Esophagus (tissue), 2 donors: ENCODE data around the gene MINAR1. TPM values are rescaled to one million over a fixed set of nuclear protein-coding genes. Genes with fewer than 3 reads are reported as not detected.
A peak's percentile ranks its signal among the peaks of the same experiment; 100 is the strongest.

Experiments used
- H3K27ac ChIP-seq, 2 donors: one replicate each; pipeline ENCODE4 v1.5.1; 2013; ENCODE audit warnings: low read depth in 2 of 2, mild to moderate bottlenecking in 2 of 2, inconsistent platforms in 1 of 2, low read length in 1 of 2, moderate library complexity in 1 of 2
- H3K27me3 ChIP-seq, 2 donors: one replicate each; pipeline ENCODE4 v1.6.1; 2013; ENCODE audit warnings: low read length in 2 of 2, control low read depth in 1 of 2, mild to moderate bottlenecking in 1 of 2; ENCODE audit not compliant: insufficient read depth in 2 of 2, control insufficient read depth in 1 of 2
- H3K36me3 ChIP-seq, 2 donors: one replicate each; pipeline ENCODE4 v1.6.1; 2013; ENCODE audit warnings: low read length in 1 of 2; ENCODE audit not compliant: control insufficient read depth in 2 of 2, insufficient read depth in 2 of 2
- H3K4me1 ChIP-seq, 2 donors: one replicate each; pipeline ENCODE4 v1.6.1; 2013; ENCODE audit warnings: low read length in 1 of 2; ENCODE audit not compliant: control insufficient read depth in 2 of 2, insufficient read depth in 2 of 2
- H3K4me3 ChIP-seq, 2 donors: one replicate each; pipeline ENCODE4 v1.5.1; 2013; ENCODE audit warnings: low read length in 2 of 2, mild to moderate bottlenecking in 2 of 2, low read depth in 1 of 2, moderate library complexity in 1 of 2
- H3K9me3 ChIP-seq, 2 donors: one replicate each; pipeline ENCODE4 v1.6.1; 2013; ENCODE audit warnings: mild to moderate bottlenecking in 2 of 2, low read depth in 1 of 2, low read length in 1 of 2, moderate library complexity in 1 of 2; ENCODE audit not compliant: control insufficient read depth in 2 of 2, insufficient read depth in 1 of 2
- WGBS, 2 donors: extraction: QIAGEN DNeasy Blood & Tissue Kit; methylation state at CpG; one replicate each; pipeline ENCODE4 v1.1.7; 2013; 5-methylcytosine and 5-hydroxymethylcytosine counted together
- polyA plus RNA-seq, 2 donors: library from polyadenylated mRNA; stranded (reverse); fragments of 200-250 nt; gene quantifications; one replicate each; pipeline ENCODE4 v1.2.3, GENCODE V29; 2013
- donor health status: healthy with polysubstance abuse.
- donor health status: Bipolar disorder and iron deficiency.

MINAR1 gene, protein sequence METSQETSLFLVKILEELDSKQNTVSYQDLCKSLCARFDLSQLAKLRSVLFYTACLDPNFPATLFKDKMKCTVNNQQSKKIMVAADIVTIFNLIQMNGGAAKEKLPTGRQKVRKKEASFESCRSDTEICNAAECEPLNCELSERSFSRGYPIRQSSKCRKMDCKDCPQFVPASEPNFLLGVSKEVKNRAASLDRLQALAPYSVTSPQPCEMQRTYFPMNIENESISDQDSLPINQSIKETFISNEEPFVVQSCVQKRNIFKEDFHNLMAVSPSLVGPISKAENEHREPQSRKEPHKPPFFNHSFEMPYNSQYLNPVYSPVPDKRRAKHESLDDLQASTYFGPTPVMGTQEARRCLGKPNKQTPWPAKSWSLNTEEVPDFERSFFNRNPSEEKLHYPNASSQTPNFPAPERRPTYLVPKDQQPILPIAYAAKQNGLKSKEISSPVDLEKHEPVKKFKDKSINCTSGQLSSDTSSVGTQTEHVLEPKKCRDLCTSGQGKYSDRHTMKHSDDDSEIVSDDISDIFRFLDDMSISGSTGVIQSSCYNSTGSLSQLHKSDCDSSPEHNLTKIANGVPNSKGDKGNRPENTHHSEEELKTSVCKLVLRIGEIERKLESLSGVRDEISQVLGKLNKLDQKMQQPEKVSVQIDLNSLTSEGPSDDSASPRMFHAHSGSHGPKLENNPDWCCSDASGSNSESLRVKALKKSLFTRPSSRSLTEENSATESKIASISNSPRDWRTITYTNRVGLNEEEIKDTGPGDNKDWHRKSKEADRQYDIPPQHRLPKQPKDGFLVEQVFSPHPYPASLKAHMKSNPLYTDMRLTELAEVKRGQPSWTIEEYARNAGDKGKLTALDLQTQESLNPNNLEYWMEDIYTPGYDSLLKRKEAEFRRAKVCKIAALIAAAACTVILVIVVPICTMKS
- under 1 TPM; 0.11 to 0.29 TPM for polyA plus RNA-seq

GRCh38 chr15:79431636-79432344 is at the start of gene MINAR1:
MINAR1 (plus strand) TSS chr15:79432336; CDS start chr15:79456148, 23,812 bp downstream.
- Histone ChIP-seq H3K9me3 (no peaks in the 10 kb centered on the region), H3K27ac (no peak within 1 kb of the TSS), H3K4me1 (peaks cover 9 to 15% of the 10 kb centered on the region in 2 donors), H3K4me3 (peak within 1 kb of the TSS; percentile 33 to 42), H3K27me3 (peaks cover 0 to 3% of the 10 kb centered on the region in 2 donors), H3K36me3 (no peaks in the 10 kb centered on the region)
- 1% methylated on average over 71 to 84 of the region's 84 CpGs for whole genome bisulfite sequencing, 2 donors

- Histone ChIP-seq H3K4me1 (no peaks in the 10 kb centered on the region), H3K36me3 (no peaks in the 10 kb centered on the region), H3K9me3 (no peaks in the 10 kb centered on the region), H3K27ac (no peak overlapping the region), H3K4me3 (no peak overlapping the region), H3K27me3 (no peaks in the 10 kb centered on the region)
- WGBS, 2 donors = 66 to 73% methylated on average over 4 of the region's 4 CpGs
Measured at GRCh38 chr15:79394231-79394630, 37.9 kb upstream of the MINAR1 start.

GRCh38 chr15:79396850-79397249 is 35.3 kb upstream of the MINAR1 start:
- Histone ChIP-seq H3K36me3 (no peaks in the 10 kb centered on the region), H3K27me3 (no peaks in the 10 kb centered on the region), H3K4me3 (no peak overlapping the region), H3K27ac (no peak overlapping the region), H3K4me1 (no peaks in the 10 kb centered on the region), H3K9me3 (no peaks in the 10 kb centered on the region)
- 71 to 78% methylated on average over 6 of the region's 6 CpGs for WGBS, 2 donors

DNA sequence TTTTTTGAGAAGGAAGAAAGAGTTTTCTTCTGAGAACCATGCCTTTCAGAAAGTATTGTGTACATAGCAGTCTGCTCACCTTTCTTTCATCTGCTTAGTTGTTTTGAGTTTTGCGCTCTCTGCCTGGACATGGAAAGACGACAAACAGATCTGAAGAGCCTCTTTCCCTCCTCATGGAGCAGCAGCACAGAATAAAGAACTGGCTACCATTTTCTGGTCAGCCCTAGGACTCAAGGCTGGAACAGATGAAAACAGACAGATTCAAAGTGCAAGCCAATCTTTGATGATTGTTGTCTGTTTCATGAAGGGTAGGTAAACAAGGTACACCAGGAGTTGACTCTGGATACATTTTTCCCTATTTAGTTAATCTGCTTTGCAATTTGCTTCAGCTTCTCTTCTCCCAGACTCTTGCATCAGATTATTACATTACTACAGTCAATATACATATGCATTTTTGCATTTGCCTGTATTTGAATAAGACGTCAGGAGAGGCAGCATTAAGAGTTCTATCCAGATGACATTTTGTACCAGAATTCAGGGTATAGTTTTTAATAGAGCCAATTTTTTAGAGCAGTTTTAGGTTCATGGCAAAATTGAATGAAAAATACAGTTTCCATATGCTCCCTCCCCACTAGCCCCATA is 34.7 kb upstream of the MINAR1 start:
- 85 to 91% methylated on average over 3 of the region's 3 CpGs for WGBS, 2 donors
- Histone ChIP-seq H3K27me3 (no peaks in the 10 kb centered on the region), H3K9me3 (no peaks in the 10 kb centered on the region), H3K4me3 (no peak overlapping the region), H3K4me1 (no peaks in the 10 kb centered on the region), H3K27ac (no peak overlapping the region), H3K36me3 (no peaks in the 10 kb centered on the region)

- Histone ChIP-seq H3K27ac (no peak overlapping the region), H3K36me3 (no peaks in the 10 kb centered on the region), H3K4me1 (no peaks in the 10 kb centered on the region), H3K27me3 (no peaks in the 10 kb centered on the region), H3K4me3 (no peak overlapping the region), H3K9me3 (no peaks in the 10 kb centered on the region)
- WGBS, 2 donors = 75 to 77% methylated on average over 4 of the region's 4 CpGs
Measured at GRCh38 chr15:79399606-79400005, 32.5 kb upstream of the MINAR1 start.

DNA sequence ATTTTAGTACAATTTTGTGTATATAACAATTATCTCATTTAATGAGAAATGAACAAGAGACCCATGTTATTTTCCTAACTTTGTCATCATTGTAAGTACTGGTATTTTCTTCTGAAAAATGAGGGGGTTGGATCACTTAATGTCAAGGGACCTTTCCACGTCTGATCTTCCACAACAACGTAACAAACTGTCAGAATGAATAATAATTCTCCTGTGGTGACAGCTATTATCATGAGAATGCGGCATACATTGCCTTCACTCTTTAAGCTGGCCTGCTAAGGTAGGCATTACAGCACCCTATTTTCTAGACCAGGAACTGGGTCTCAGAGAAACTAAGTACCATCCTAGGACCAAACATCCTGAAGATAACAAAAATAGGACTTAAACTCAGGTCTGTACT is 31.5 kb upstream of the MINAR1 start:
- Histone ChIP-seq H3K4me1 (no peaks in the 10 kb centered on the region), H3K4me3 (no peak overlapping the region)
- WGBS, 2 donors = 77 to 80% methylated on average over 3 of the region's 3 CpGs

GRCh38 chr15:79401301-79401700 is 30.8 kb upstream of the MINAR1 start:
- Histone ChIP-seq H3K4me1 (no peaks in the 10 kb centered on the region), H3K27me3 (no peaks in the 10 kb centered on the region), H3K36me3 (no peaks in the 10 kb centered on the region), H3K27ac (no peak overlapping the region), H3K4me3 (no peak overlapping the region), H3K9me3 (no peaks in the 10 kb centered on the region)
- WGBS, 2 donors = 61 to 63% methylated on average over 3 of the region's 3 CpGs

More for the DNA sequence above, 31.5 kb upstream of the MINAR1 start:
- H3K36me3 ChIP-seq = no peaks in the 10 kb centered on the region
- H3K27me3 ChIP-seq = no peaks in the 10 kb centered on the region
- H3K9me3 ChIP-seq = no peaks in the 10 kb centered on the region
- H3K27ac ChIP-seq = no peak overlapping the region

GRCh38 chr15:79402136-79402535 is 30.0 kb upstream of the MINAR1 start:
- Histone ChIP-seq H3K4me3 (no peak overlapping the region), H3K9me3 (no peaks in the 10 kb centered on the region), H3K4me1 (no peaks in the 10 kb centered on the region), H3K27ac (no peak overlapping the region), H3K27me3 (no peaks in the 10 kb centered on the region), H3K36me3 (no peaks in the 10 kb centered on the region)
- 86 to 87% methylated on average over 2 of the region's 2 CpGs for WGBS, 2 donors

GRCh38 chr15:79403501-79403900 is 28.6 kb upstream of the MINAR1 start:
- Histone ChIP-seq H3K9me3 (no peaks in the 10 kb centered on the region), H3K27me3 (no peaks in the 10 kb centered on the region), H3K4me3 (no peak overlapping the region), H3K27ac (no peak overlapping the region), H3K4me1 (no peaks in the 10 kb centered on the region), H3K36me3 (no peaks in the 10 kb centered on the region)
- WGBS, 2 donors = 94 to 95% methylated on average over 4 of the region's 4 CpGs
